Medulla oblongata (tissue), 1 donor: ENCODE results near the gene ZNF143.
"Not testable (repeated sequence)": the region's sequence is repeated elsewhere in the genome, so short reads cannot be mapped to it uniquely, and the experiment has no call there.

ENCODE experiments used
- DNase-seq: peaks from one replicate; pipeline ENCODE4 v3.0.0-alpha.2; 2015; ENCODE audit errors: extremely low spot score

Gene ZNF143

DNA sequence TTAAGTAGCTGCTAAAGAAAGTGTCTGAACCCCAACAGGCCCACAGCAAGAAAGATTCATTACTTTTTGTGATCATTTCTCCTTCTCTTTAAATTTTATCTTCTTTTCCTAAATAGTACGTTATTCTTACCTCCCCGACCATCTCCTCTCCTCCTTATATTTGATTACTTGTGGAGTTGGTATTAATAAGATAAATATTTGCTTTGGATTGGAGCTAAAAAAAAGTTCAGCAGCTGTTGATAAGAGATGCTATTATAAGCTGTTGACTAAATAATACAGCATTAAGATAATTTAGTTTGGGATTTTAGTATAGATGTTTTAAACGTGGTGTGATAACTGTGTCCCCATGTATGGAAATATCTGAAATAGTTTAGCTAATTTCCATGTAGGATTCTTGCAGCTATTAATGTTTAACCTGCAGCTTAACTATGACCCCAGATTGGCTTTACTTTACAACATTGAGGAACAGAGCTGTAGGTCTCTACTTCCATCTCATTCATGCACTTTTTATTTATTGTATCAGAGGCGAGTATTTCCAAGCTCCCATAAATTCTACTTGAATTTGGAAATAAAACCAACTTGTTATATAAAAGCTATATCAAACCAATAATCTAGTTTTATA, 37.8 kb downstream of the ZNF143 start:
- DNase-seq = no peak

GRCh38 chr11:9506489-9507276, 45.9 kb downstream of the ZNF143 start:
- DNase-seq = peak; percentile 87

DNA sequence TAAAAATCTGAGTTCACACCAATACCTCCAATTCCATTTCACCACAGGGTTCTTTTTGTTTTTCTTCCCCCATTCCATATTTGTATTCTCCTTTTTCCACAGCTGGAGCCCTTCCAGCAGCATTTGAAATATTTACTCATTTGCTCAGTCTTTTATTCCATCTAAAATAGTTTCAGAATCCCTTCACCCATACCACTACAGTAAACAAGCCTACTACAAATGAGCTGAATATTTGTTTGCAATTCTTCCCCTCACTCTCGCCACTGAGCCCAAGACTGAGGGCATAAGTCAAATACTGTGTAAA, 46.4 kb downstream of the ZNF143 start:
- no peak for DNase-seq

DNA sequence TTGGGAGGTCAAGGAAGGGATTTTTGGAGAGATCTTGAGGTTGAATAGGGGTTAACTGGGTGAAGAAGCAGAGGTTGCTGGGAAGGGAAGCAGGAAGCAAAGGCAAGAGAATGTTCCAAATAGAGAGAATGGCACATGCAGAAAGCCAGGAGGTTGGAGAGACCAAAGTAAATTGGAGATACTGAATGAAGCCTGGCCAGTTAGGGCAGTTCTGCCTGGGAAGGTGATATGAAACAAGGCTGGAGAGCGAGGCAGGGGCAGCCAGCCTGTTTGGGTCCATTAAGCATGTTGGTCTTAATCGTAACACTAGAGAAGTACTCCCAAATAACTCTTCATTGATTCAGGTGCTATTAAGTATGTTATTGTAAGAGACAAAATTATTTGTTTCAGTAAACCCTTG, 48.2 kb downstream of the ZNF143 start:
- DNase-seq = no peak

- DNase-seq = no peak
These were observed 51.7 kb downstream of the ZNF143 start for GRCh38 chr11:9512370-9513019.

DNA sequence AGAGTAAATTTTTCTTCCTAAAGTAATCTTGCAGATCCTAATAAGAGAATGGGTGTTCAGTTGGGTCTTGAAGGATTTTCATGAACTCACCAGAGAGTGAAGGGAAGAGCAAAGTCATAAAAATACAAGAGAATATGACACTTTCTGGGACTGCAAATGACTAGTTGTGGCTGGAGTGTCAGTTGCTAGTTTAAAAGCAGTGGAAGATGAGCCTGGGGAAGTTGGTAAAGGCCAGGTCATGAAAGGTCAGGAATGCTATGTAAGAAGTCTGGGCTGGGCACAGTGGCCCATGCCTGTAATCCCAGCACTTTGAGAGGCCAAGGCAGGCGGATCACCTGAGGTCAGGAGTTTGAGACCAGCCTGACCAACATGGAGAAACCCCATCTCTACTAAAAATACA, 53.8 kb downstream of the ZNF143 start:
- not testable (repeated sequence) for DNase-seq

DNA sequence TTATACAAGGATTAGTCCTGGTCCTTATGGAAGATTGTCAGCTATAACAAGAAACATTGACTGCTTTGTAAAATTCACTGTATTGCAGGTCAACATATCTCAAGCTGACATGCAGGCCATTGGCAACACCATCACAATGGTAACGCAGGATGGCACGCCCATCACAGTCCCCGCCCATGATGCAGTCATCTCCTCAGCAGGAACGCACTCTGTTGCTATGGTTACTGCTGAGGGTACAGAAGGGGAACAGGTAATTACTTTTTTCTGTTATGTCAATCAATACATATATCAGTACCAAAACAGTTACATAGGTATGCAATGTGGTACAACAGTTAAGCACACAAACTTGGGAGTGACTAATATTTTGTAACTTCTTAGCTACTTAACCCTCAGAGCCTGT, 55.3 kb downstream of the ZNF143 start:
- DNase-seq = no peak

DNA sequence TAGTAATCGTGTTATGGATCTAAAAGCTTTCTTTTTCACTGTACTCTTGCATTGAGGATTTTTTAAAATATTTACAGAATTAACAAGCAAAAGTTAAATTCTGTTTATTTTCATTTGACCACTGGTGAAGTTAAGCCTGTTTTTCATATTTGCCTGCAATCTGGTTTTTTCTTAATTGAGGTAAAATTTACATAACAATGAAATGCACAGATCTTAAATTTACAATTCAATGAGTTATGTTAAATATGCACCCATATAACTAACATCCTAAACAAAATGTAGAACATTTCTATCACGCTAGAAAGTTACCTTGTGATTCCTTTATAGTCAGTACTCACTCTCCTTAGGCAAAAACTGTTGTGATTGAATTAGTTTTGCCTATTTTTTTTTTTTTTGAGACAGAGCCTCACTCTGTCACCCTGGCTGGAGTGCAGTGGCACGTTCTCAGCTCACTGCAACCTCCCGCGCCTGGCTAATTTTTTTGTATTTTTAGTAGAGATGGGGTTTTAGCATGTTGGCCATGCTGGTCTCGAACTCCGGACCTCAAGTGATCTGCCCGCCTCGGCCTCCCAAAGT, 58.1 kb downstream of the ZNF143 start:
- no peak for DNase-seq

DNA sequence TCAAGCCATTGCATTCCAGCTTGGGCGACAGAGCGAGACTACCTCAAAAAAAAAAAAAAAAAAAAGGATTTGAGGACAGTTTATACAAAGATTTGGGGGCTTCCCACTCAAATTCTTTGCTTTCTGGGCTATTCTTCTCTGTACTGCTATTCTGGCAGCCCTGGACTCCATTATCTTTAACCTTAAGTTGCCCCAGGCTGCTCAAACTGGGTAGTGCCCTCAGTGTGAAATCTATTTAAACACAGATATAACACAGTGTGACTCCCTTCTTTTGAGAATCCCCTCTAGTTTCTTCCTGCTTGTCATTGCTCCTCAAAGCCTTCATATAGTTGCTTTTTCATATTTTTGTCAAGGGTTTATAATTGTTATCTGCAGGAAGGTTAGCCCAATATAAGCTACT, 63.2 kb downstream of the ZNF143 start:
- no peak for DNase-seq

DNA sequence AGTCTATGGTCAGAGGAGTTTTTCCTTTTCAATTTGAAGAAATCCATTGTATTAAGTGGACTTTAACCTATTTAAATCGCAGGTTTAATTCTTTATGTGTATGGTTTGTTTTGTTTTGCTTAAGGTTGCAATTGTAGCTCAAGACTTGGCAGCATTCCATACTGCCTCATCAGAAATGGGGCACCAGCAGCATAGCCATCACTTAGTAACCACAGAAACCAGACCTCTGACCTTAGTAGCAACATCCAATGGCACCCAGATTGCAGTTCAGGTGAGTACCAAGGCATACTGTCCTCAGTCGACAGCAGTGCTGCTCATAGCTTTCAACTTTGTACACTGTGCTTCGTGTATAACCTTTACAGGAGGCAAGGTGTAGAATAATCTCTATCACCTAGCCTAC, 64.3 kb downstream of the ZNF143 start:
- DNase-seq = no peak

- no peak for DNase-seq
These were observed 66.8 kb downstream of the ZNF143 start for GRCh38 chr11:9527481-9528135.

DNA sequence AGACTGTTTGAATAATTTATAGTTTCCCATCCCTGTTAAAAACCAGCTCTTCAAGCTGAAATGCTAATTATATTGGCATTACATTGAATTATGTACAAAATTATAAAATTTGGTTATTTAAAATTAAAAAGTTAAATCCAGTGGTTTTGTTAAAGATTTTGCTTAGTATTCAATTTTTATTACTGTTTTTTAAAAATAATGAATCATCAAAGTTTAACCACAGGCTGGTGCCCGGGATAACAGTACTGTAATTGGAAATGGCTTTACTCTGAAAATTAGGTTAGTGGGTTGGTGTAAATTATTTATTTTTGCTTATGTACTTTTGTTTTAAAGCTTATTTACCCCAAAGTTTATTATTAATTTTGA, 67.3 kb downstream of the ZNF143 start:
- DNase-seq = no peak

DNA sequence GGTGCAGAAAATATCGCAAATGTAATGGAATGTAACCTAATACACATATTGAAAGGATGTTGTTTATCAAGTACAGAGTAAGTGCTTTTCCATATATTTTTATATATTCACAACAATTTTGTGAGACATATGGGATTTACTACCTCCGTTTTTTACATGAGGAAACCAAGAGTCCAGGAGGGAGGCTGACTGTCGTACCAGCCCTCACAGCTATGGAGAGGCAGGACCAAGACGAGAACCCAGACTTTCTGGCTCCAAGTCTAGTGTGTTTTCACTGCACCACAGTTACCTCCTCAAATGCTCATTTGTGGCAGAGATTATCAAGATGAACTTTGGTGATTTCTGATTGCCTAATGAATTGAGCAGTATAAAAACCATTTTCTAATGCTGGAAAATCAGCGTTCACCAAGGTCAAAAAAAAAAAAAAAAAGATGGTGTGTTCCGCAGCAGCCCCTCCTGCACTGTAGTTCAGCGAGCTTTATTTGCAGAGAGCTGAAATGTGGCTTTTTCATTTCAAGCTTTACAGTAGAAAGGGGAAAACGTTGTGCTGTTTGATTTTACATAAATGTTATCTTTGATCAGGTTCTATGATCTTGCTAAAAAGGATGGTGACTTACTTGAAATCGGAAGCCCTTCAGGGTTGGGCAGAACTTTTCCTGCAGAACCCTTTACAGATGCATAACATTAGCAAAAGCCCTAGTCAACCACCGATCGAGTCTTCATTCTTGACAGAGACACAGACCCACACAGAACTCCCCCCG, 67.9 kb downstream of the ZNF143 start:
- no peak for DNase-seq

DNA sequence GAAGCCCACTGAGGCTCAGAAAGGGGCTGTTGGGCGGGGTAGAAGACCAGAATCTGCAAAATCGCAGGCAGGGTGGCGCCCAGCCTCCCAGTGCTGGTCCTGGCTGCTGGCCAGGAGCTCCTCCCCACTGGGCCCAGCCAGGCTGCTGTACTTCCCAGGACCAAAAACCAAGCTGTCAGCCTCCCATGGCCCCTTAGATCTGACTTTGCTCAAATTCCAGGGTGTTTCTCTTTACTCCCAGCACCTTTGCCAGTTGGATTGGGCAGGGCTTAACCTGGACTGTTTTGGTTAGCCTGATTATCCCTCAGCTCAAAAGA, 68.5 kb downstream of the ZNF143 start:
- no peak for DNase-seq

DNA sequence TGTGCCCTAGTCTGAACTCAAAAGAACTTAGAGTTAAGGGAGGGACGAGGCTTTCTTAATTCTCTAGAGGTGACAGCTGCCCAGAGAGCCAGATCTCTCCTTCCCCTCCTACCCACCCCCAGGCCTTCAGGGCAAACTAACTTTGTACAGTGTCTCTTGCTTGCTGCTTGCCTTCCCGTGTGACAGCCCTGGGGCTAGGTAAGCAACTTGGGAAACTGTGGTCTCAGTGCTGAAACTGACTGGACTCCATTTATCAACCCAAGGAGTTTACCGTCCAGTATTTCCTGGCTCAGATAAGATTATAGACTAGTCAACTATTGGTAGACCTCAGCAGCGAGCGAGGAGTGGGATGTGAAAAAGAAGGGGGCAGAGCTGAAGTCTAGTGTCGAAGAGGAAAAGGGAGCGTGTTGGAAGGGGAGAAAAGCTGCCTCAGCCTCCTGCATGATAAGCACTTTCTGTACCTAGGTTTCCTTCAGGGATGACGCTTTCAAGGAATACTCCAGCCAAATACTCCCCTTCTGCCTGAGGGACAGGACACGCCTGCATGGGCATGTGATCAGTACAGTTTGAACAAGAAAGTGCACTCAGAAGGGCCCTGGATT, 69.3 kb downstream of the ZNF143 start:
- DNase-seq = no peak

GRCh38 chr11:9530901-9531625, 70.3 kb downstream of the ZNF143 start:
- no peak for DNase-seq

DNA sequence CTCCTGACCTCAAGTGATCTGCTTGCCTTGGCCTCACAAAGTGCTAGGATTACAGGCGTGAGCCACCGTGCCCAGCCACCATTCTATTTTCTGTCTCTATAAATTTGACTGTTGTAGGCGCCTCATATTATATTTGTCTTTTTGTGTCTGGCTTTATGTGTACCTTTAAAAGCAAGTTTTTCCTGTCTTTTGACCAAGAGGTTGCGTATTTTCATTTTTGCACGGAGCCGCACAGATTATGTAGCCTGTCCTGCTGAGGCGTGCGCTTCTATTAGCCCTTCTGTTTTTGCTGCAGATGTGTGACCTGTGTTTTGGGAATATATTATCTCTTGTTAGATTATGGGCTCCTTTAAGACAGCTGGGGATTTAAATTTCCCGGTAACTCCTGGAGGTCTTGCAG, 72.2 kb downstream of the ZNF143 start:
- no peak for DNase-seq

DNA sequence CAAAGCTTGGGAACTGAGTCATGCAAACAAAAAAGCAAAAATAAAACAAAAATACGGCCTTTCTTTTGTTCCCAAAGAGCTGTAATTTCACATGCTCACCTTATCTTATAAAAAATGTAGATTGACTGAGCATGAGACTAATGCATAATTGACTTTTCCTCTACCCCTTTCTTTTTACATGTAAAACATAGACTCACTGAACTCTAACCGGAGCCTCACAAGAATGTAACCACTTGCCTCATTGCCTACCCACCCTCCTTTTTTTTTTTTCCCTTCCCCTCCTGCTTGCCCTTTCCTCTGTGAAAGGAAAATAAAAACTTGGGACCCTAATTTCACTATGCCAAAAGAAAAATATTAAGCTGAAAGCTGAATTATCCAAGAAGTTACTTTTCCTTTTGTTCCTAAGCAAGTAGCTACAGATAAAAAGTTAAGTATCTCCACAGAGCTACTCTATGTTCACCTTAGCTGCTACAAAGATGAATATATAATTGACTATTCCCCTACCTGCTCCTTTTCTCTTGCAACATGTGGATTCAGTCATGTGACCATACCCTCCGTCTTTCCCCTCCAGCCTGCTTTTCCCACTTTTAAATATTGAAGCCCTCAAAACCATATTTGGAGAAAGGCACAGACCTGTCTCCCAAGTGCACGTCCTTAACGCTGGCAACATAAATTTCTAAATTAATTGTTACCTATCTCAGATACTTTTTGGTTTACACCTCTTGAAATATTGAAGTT, 73.1 kb downstream of the ZNF143 start:
- DNase-seq = no peak

DNA sequence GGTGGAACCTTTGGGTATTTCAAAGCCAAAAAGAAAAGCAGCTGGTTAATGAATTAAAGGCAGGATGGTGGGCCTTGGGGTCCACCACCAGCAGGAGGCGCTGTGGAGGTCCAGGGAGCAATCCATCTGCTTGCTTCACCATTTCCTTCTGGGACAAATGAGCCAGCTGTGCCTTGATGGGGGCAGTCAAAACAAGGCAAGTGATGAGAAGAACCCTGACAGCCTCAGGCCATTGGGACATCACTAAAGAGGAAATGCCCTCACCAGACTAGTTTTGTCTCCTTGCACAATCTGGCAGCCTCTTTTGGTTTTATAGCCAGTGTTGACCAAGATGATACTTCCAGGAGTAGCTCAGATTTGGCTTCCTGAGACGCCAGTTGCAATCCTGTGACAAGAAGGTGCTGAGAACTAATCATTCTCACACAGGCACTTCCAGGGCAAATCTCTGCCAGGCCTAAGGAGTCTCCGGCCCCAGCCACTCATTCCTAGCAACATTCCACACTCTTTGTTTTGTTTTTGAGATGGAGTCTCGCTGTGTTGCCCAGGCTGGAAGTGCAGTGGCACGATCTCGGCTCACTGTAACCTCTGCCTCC, 74.5 kb downstream of the ZNF143 start:
- DNase-seq = peak; percentile 63

DNA sequence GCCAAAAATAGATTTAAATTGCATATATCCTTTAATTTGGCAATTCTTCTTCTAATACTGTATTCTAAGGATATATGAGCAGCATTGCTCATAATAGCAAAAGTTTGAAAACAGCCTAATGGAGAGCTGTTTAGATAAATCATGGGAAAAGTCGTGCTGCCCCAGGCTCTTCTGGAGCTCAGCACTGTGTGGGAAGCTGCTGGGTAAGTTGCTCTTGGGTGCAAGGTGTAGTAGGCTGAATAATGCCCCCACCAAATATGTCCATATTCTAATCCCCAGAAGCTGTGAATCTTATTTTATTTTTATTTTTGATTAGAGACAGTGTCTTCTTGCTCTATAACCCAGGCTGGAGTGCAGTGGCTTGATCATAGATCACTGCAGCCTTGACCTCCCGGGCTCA, 77.7 kb downstream of the ZNF143 start:
- DNase-seq = no peak
